HAP-1 (cell line): ENCODE measurements around the gene MAPK10.

ENCODE experiments used
- DNase-seq, 2 experiments: peaks; one replicate each; pipeline ENCODE4 v3.0.0-alpha.2; 2016 to 2020; ENCODE audit warnings: low spot score in 2 of 2
- H3K27me3 ChIP-seq: fragments of 250-450 bp; sonication (Bioruptor Pico); 2 replicates; pipeline ENCODE4 v1.5.1; 2020; ENCODE audit warnings: low read depth, mild to moderate bottlenecking, moderate library complexity
- H3K36me3 ChIP-seq: fragments of 250-450 bp; sonication (Bioruptor Pico); replicated peaks from 2 replicates; pipeline ENCODE4 v1.5.1; 2020; ENCODE audit warnings: mild to moderate bottlenecking
- H3K4me1 ChIP-seq: fragments of 250-450 bp; sonication (Bioruptor Pico); 2 replicates; pipeline ENCODE4 v1.5.1; 2020; ENCODE audit warnings: mild to moderate bottlenecking
- H3K4me3 ChIP-seq: fragments of 250-450 bp; sonication (Bioruptor Pico); 2 replicates; pipeline ENCODE4 v1.5.1; 2020; ENCODE audit warnings: mild to moderate bottlenecking, moderate library complexity
- H3K9me3 ChIP-seq: fragments of 250-450 bp; sonication (Bioruptor Pico); 2 replicates; pipeline ENCODE4 v1.5.1; 2020; ENCODE audit warnings: mild to moderate bottlenecking, moderate library complexity
- in situ Hi-C: fragments of 300-500 bp; cut with MboI; formaldehyde crosslinking; loops from 3 replicates; pipeline ENCODE4 v1.14.3; 2020; ENCODE audit warnings: low sequenced_read_pairs, inconsistent platforms, mixed read lengths

The MAPK10 gene

GRCh38 chr4:86359944-86360478 is at the start of gene MAPK10:
TSS of gene MAPK10 (minus strand) at chr4:86360053.
- in situ Hi-C loops = no loop called here
- no peaks in the 10 kb centered on the region; the same call in none of the 2 replicates for H3K4me1 ChIP-seq
- no peaks in the 10 kb centered on the region for H3K9me3 ChIP-seq
- H3K36me3 ChIP-seq = no peaks in the 10 kb centered on the region
- peak within 1 kb of the TSS; percentile 11 for H3K4me3 ChIP-seq
- peak; percentile 73 to 81 for DNase-seq
- no peaks in the 10 kb centered on the region for H3K27me3 ChIP-seq

- no peak for DNase-seq
- in situ Hi-C loops = no loop called here
- Histone ChIP-seq H3K9me3 (no peaks in the 10 kb centered on the region), H3K36me3 (no peaks in the 10 kb centered on the region), H3K4me1 (no peaks in the 10 kb centered on the region), H3K4me3 (no peak overlapping the region), H3K27me3 (no peaks in the 10 kb centered on the region)
These were observed 43.7 kb upstream of the MAPK10 start for GRCh38 chr4:86403575-86403974.

GRCh38 chr4:86401826-86402225 is 42.0 kb upstream of the MAPK10 start:
- H3K4me1 ChIP-seq = no peaks in the 10 kb centered on the region
- H3K36me3 ChIP-seq = no peaks in the 10 kb centered on the region
- DNase-seq = no peak
- no peaks in the 10 kb centered on the region for H3K9me3 ChIP-seq
- H3K27me3 ChIP-seq = no peaks in the 10 kb centered on the region
- H3K4me3 ChIP-seq = no peak overlapping the region
- in situ Hi-C loops = no loop called here

- no peak for DNase-seq
- H3K36me3 ChIP-seq = no peaks in the 10 kb centered on the region
- no peaks in the 10 kb centered on the region for H3K27me3 ChIP-seq
- H3K4me3 ChIP-seq = no peak overlapping the region
- in situ Hi-C loops = no loop called here
- no peaks in the 10 kb centered on the region for H3K4me1 ChIP-seq
- H3K9me3 ChIP-seq = no peaks in the 10 kb centered on the region
These were observed 40.4 kb upstream of the MAPK10 start for GRCh38 chr4:86400216-86400615.

DNA sequence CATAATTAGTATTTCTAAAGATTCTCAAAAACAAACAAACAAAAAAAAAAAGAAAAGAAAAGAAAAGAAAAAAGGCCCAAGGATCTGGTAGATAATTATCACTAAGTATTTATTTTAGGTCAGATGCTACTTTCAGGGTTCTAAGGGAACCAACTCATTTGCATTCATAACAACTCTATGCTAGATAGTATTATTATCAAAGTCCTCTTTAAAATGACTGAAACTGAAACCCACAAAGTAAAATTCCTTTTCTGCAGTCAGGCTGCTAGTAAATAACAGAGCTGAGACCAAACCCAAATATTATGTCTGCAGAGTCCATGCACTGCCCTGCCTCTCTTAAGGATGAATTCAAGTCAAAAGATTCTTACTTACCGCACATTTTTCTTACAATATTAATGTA is 38.3 kb upstream of the MAPK10 start:
- no peak for DNase-seq
- Histone ChIP-seq H3K27me3 (no peaks in the 10 kb centered on the region), H3K36me3 (no peaks in the 10 kb centered on the region), H3K4me3 (no peak overlapping the region), H3K9me3 (no peaks in the 10 kb centered on the region), H3K4me1 (no peaks in the 10 kb centered on the region)
- in situ Hi-C loops = no loop called here

- DNase-seq = no peak
- in situ Hi-C loops = no loop called here
- Histone ChIP-seq H3K9me3 (no peaks in the 10 kb centered on the region), H3K4me3 (no peak overlapping the region), H3K36me3 (no peaks in the 10 kb centered on the region), H3K27me3 (no peaks in the 10 kb centered on the region), H3K4me1 (no peaks in the 10 kb centered on the region)
These were observed 33.9 kb upstream of the MAPK10 start for GRCh38 chr4:86393749-86394148.

GRCh38 chr4:86389664-86390063 is 29.8 kb upstream of the MAPK10 start:
- in situ Hi-C loops = no loop called here
- Histone ChIP-seq H3K4me1 (no peaks in the 10 kb centered on the region), H3K36me3 (no peaks in the 10 kb centered on the region), H3K27me3 (no peaks in the 10 kb centered on the region), H3K9me3 (no peaks in the 10 kb centered on the region), H3K4me3 (no peak overlapping the region)
- DNase-seq = no peak

DNA sequence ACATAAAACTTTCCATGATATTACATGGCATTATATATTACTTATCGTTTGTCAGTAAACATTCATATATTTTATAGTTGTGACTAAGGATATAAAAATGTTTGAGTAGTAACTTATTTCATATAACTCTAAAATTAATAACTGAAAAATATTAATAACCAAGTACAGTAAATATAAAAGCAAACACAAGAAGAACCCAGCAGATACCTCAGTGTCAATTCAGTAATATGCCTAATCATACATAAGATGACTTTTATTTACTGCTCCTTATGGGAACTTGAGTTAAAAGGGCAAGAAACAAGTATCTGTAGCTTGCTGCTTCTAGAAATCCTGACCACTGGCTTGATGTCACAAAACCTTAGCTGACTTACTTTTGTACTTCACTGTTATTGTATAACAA is 28.4 kb upstream of the MAPK10 start:
- H3K9me3 ChIP-seq = no peaks in the 10 kb centered on the region
- no peak overlapping the region for H3K4me3 ChIP-seq
- DNase-seq = no peak
- no peaks in the 10 kb centered on the region for H3K27me3 ChIP-seq
- in situ Hi-C loops = no loop called here
- H3K4me1 ChIP-seq = no peaks in the 10 kb centered on the region
- no peaks in the 10 kb centered on the region for H3K36me3 ChIP-seq

GRCh38 chr4:86386817-86387415 is 27.1 kb upstream of the MAPK10 start:
- H3K4me1 ChIP-seq = no peaks in the 10 kb centered on the region
- no peak overlapping the region for H3K4me3 ChIP-seq
- no peak for DNase-seq
- H3K27me3 ChIP-seq = no peaks in the 10 kb centered on the region
- H3K9me3 ChIP-seq = no peaks in the 10 kb centered on the region
- in situ Hi-C loops = no loop called here
- no peaks in the 10 kb centered on the region for H3K36me3 ChIP-seq

DNA sequence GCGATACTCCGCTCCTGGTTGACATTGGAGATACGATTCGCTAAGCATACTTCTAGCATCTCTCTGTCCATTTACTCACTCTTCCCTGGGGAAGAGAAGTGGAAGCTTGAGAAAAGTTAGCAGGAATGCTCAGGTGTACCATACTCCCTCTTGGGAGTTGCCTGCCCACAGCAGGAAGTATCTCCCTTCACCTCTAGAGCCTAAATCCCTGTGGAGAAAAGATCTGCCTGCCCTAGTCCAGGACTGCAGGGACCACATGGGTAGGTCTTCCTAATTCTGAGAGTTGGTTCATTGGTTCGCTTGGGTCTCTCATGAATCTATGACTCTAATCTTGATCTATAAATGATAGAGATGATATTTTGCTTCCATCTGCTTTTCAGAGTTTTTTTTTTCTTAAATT is 26.3 kb upstream of the MAPK10 start:
- in situ Hi-C loops = no loop called here
- Histone ChIP-seq H3K4me3 (no peak overlapping the region), H3K27me3 (no peaks in the 10 kb centered on the region), H3K36me3 (no peaks in the 10 kb centered on the region), H3K4me1 (no peaks in the 10 kb centered on the region), H3K9me3 (no peaks in the 10 kb centered on the region)
- DNase-seq = no peak

- H3K27me3 ChIP-seq = no peaks in the 10 kb centered on the region
- no peak for DNase-seq
- no peaks in the 10 kb centered on the region for H3K4me1 ChIP-seq
- no peaks in the 10 kb centered on the region for H3K36me3 ChIP-seq
- H3K9me3 ChIP-seq = 0 out of 2 replicates have a peak, but pooled peaks cover 3% of the 10 kb centered on the region
- no peak overlapping the region for H3K4me3 ChIP-seq
- in situ Hi-C loops = no loop called here
These were observed 21.6 kb upstream of the MAPK10 start for GRCh38 chr4:86381431-86381830.

- Histone ChIP-seq H3K27me3 (no peaks in the 10 kb centered on the region), H3K4me3 (no peak overlapping the region), H3K36me3 (no peaks in the 10 kb centered on the region), H3K9me3 (0 out of 2 replicates have a peak, but pooled peaks cover 3% of the 10 kb centered on the region), H3K4me1 (no peaks in the 10 kb centered on the region)
- no peak for DNase-seq
- in situ Hi-C loops = no loop called here
These were observed 20.4 kb upstream of the MAPK10 start for GRCh38 chr4:86380181-86380724.

GRCh38 chr4:86376850-86377249 is 17.0 kb upstream of the MAPK10 start:
- H3K4me3 ChIP-seq = no peak overlapping the region
- in situ Hi-C loops = no loop called here
- peak; percentile 34 to 50 for DNase-seq
- H3K9me3 ChIP-seq = 0 out of 2 replicates have a peak, but pooled peaks cover 3% of the 10 kb centered on the region
- H3K27me3 ChIP-seq = no peaks in the 10 kb centered on the region
- H3K36me3 ChIP-seq = no peaks in the 10 kb centered on the region
- no peaks in the 10 kb centered on the region for H3K4me1 ChIP-seq

DNA sequence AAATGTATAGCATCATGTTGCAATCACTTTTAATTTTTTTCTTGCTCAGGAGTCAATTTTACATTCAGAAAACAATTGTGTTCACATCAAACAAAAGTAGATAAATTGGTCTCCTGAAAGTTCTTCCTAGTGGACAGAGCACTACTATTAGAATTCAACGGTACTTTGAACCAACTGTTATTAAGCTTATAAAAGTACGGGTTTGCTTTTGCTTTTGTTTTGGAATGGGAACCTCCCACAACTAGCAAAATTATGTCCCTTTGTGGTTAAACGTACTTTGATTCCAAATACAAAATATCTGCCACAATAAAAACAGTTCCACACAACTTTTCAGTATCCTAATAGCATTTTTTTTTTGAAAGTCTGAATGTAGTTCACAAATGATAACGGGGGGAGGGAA is 8.6 kb upstream of the MAPK10 start:
- in situ Hi-C loops = no loop called here
- Histone ChIP-seq H3K9me3 (no peaks in the 10 kb centered on the region), H3K4me1 (no peaks in the 10 kb centered on the region), H3K27me3 (no peaks in the 10 kb centered on the region), H3K36me3 (no peaks in the 10 kb centered on the region), H3K4me3 (no peak overlapping the region)
- DNase-seq = no peak

- H3K4me1 ChIP-seq = no peaks in the 10 kb centered on the region
- no peaks in the 10 kb centered on the region for H3K27me3 ChIP-seq
- H3K9me3 ChIP-seq = no peaks in the 10 kb centered on the region
- no peak for DNase-seq
- in situ Hi-C loops = no loop called here
- H3K36me3 ChIP-seq = no peaks in the 10 kb centered on the region
- H3K4me3 ChIP-seq = no peak overlapping the region
These were observed 7.7 kb upstream of the MAPK10 start for GRCh38 chr4:86367577-86367976.
